Epidermal melanocyte (primary cell): ENCODE results near the gene DEAF1.

Experiments used
- DNase-seq: peaks from one replicate; pipeline ENCODE4 v3.0.0; 2011; ENCODE audit warnings: low spot score; ENCODE audit not compliant: insufficient read length

The DEAF1 gene

GRCh38 chr11:613369-613968 is 81.6 kb downstream of the DEAF1 start:
- no peak for DNase-seq

DNA sequence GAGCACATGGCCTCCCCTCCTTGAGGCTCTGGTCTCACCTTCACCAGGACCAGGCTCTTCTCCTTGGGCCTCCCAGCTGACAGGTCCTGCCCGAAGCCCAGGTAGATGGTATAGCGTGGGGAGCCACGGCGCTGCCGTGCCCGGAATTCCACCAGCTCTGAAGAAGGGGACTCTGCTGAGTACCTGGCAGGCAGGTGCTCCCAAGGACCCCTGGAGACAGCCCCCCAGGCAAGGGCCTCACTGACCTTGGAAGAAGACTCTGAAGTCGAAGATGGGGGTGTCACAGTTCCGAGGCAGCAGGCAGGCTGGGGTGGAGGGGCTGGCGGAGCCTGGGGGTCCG is 82.1 kb downstream of the DEAF1 start:
- no peak for DNase-seq

DNA sequence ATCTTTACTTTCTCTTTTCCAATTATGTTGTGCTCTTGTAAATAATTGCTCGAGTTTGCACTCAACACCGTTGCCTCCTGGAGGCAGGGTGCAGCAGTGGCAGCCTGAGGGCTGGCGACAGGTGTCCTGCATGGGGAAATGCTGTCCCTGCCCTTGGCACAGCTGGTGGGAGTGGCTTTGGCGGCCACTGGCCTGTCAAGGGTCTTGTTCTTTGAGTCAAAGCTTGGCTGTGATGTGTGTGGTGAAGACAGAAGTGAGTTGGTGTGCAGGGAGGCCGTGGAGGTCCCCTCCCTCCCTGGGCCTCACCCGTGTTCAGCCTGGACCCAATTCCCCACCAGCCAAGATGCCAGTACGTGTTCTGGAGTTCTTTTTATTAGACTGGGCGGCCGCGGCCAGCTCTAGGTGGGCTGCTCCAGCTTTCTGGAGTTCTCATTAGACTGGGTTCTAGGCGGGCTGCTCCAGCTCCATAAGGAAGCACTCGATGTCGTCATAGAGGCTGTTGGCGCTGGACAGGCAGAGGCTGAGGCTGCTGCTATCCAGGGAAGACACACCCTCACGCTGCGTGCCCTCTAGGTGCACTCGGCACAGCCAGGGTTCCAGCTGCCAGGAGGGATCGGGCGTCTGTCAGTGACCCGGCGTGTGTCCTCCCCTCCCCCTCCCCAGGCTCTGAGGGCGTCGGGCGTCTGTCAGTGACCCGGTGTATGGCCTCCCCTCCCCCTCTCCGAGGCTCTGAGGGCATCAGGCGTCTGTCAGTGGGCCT is 82.6 kb downstream of the DEAF1 start:
- no peak for DNase-seq

DNA sequence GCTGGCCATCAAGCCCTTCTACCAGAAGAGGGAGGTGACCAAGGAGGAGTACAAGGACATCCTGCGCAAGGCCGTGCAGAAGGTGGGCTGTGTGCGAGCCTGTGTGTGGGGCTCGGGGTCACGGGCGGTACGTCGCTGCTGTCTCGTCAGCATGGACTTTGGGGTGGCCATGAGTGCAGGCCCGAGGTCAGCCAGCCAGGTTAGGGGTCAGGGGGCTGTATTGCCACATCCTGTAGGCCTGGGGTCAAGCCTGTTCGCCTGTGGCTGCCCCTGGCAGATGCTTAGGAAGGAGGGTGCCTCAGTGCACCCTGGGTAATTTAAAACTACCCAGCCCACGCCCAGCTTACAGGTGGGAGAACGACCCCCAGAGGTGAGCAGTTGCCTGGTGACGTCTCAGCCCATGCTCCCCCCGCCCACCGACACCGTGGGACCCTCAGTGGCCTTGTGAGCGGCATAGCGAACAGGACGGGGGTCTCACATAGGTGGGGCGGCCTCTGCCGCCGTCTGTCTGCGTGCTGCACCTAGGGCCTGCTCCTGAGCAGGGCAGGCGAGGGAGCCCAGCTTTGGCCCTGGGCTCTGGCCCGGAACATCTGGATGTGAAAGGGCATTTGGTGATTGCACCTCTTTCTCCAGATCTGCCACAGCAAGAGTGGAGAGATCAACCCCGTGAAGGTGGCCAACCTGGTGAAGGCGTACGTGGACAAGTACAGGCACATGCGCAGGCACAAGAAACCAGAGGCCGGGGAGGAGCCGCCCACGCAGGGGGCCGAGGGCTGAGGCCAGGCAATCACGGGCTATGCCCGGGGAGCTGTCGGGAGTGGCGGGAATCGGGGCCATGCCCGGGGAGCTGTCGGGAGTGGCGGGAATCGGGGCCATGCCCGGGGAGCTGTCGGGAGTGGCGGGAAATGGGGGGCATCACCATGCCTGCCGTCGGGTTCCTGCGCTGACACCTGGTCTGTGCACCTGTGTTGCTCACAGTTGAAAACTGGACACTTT is 83.7 kb downstream of the DEAF1 start:
- DNase-seq: no peak

- no peak for DNase-seq
Observed at GRCh38 chr11:610146-610801, 84.7 kb downstream of the DEAF1 start.

GRCh38 chr11:609341-609811 is 85.6 kb downstream of the DEAF1 start:
- DNase-seq: no peak

- DNase-seq: no peak
Observed at GRCh38 chr11:608791-609251, 86.2 kb downstream of the DEAF1 start.

DNA sequence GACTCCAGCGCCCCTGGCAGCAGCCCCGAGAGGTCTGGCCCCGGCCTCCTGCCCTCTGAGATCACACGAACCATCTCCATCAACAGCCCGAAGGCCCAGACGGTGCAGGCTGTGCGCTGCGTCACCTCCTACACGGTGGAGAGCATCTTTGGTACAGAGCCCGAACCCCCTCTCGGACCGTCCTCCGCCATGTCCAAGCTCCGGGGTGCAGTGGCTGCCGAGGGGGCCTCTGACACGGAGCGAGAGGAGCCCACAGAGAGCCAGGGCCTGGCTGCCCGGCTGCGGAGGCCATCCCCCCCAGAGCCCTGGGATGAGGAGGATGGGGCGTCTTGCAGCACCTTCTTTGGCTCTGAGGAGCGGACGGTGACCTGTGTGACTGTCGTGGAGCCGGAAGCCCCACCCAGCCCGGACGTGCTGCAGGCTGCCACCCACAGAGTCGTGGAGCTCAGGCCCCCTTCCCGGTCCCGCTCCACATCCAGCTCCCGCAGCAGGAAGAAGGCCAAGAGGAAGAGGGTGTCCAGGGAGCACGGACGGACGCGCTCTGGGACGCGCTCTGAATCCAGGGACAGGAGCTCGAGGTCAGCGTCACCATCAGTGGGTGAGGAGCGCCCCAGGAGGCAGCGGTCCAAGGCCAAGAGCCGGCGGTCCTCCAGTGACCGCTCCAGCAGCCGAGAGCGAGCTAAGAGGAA is 86.9 kb downstream of the DEAF1 start:
- DNase-seq: no peak

GRCh38 chr11:607020-607780 is 87.8 kb downstream of the DEAF1 start:
- DNase-seq: no peak

GRCh38 chr11:606245-606644 is 88.8 kb downstream of the DEAF1 start:
- DNase-seq: no peak

DNA sequence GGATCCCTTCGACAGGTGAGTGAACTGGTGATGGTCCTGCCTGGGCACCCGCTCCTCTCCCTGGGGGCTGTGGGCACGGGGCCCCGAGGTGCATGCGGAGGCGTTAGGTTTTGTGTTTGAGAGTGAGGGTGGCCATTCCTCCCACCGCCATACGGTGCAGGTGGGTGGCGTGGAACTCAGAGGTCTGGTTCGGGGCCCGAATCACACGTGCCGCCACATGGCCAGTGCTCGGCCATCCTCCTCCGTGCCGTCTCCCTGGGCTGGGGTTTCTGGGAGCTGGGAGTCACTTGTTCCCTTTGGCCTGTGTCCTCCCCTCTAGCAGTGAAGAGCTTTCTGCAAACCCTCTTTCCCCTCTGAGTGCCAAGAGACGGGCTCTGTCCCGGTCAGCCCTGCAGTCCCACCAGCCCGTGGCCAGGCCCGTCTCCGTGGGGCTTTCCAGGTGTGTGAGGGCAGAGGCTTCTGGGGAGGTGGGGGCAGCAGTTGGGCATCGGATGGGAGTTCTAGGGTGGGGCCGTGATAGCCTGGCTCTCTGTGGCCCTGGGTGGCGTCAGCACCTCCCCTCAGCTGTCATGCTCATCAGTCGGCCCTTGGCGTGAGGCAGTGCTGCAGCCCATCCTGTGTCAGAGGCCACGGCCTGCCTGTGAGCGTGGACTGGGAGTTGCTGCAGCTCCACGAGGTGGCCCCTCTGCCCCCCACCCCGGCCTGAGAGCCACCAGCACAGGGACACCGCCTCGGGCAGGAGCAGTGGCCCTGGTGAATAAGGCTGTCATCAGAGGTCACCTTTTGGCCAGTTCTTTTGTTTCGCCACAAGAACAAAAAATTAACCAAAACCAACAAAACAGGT is 89.5 kb downstream of the DEAF1 start:
- no peak for DNase-seq

- DNase-seq: no peak
Observed at GRCh38 chr11:603154-603553, 91.9 kb downstream of the DEAF1 start.

GRCh38 chr11:601573-602245 is 93.3 kb downstream of the DEAF1 start:
- DNase-seq: no peak

DNA sequence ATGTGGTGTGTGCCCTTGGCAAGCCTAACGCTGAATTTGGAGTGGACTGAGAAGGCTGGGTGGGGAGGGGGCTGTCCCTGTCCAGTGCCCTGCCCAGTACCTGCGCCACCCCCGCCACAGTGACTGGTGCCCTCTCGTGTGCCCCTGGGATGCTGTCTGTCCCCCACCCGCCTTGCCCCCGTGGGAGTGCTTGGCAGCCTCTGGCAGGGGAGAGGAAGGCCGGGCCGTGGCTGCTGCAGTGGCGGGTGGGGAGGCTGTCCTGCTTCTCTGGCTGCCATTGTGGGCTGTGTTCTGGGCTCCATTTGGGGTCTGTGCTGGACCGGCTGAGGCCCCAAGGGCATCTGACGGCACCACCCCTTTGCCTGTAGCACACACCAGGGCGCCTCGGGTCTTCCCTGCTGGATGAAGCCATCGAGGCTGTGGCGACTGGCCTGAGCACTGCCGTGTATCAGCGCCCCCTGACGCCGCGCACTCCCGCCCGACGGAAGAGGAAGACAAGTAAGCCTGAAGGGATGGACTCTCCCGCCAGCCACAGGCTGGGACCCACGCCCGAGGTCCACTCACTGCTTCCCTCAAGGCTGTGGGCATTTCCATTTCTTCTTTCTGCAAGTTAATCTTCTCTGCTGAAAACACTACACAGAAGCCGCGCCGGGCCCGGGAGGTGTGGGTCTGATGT is 96.9 kb downstream of the DEAF1 start:
- no peak for DNase-seq

- DNase-seq: no peak
Observed at GRCh38 chr11:597166-597725, 97.8 kb downstream of the DEAF1 start.

GRCh38 chr11:596374-596773 is 98.6 kb downstream of the DEAF1 start:
- DNase-seq: no peak

DNA sequence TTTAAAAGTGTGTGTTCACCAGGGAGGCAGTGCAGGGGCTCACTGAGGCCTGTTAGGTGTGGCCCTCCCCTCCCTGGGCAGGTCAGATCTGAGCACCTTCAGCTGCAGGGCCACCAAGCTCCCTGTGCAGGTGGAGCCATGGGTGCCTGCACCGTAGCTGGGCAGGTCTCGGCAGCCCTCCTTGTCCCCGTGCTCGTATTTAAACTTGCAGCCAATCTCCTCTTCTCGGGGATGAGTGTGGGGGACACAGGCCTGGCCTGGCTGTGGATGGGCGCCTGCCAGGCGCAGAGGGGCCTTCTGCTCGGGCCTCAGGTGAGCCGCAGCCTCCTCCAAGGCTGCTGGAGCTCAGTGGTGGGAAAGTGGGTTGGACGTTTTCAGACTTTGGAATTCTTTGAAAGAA is 99.6 kb downstream of the DEAF1 start:
- DNase-seq: no peak
